Testis (tissue), 3 donors: ENCODE measurements around the gene RPL18. TPM values are rescaled to one million over a fixed set of nuclear protein-coding genes. Genes with fewer than 3 reads are reported as not detected.
A peak's percentile ranks its signal among the peaks of the same experiment; 100 is the strongest.

Experiments used
- DNase-seq: peaks from one replicate; pipeline ENCODE4 v3.0.0-alpha.2; 2019
- H3K27ac ChIP-seq, 2 donors: fragments of 200-600 bp; sonication (generic); one replicate each; pipeline ENCODE4 v1.5.1; 2019
- H3K27me3 ChIP-seq: fragments of 200-600 bp; sonication (generic); one replicate; pipeline ENCODE4 v1.5.1; 2019
- H3K36me3 ChIP-seq: fragments of 200-600 bp; sonication (generic); one replicate; pipeline ENCODE4 v1.5.1; 2017; ENCODE audit warnings: low read depth; ENCODE audit errors: missing control alignments
- H3K4me1 ChIP-seq: fragments of 200-600 bp; sonication (generic); one replicate; pipeline ENCODE4 v1.5.1; 2019
- H3K4me3 ChIP-seq, 2 donors: fragments of 200-600 bp; sonication (generic); one replicate each; pipeline ENCODE4 v1.5.1; 2017 to 2019
- H3K9me3 ChIP-seq: fragments of 200-600 bp; sonication (generic); one replicate; pipeline ENCODE4 v1.5.1; 2017
- CTCF ChIP-seq, 3 experiments: fragments of 450-650 bp in 2 of 3; fragments of 200-600 bp in 1 of 3; sonication (generic) in 1 of 3; IDR thresholded peaks; one replicate each; pipeline ENCODE4 v1.5.1; 2016 to 2019; ENCODE audit warnings: antibody characterized with exemption in 3 of 3, mild to moderate bottlenecking in 2 of 3, moderate library complexity in 1 of 3
- POLR2A ChIP-seq: fragments of 450-650 bp; IDR thresholded peaks from one replicate; pipeline ENCODE4 v1.6.1; 2017; ENCODE audit warnings: antibody characterized with exemption, mild to moderate bottlenecking, moderate library complexity
- WGBS, 2 donors: methylation state at CpG; one replicate each; pipeline ENCODE4 v1.1.5; 2018; 5-methylcytosine and 5-hydroxymethylcytosine counted together
- intact Hi-C: fragments of 100-400 bp; cut with DNase I; formaldehyde crosslinking; loops from one replicate; pipeline ENCODE4 v1.15.1; 2023; ENCODE audit warnings: low total_unique reads
- polyA plus RNA-seq: library from polyadenylated mRNA; stranded (reverse); fragments of 350-450 nt; fragmentation: Illumina TruSeq; extraction: RNeasy Lipid Tissue Mini Kit (QIAGEN cat#74804); gene quantifications from one replicate; pipeline ENCODE4 v1.2.3, GENCODE V29; 2014; ENCODE audit warnings: low read depth, low replicate concordance; ENCODE audit not compliant: insufficient read depth
- total RNA-seq, 2 donors: library from RNA; depleted of rRNA; stranded (reverse); fragments of >200 nt; gene quantifications; one replicate each; pipeline ENCODE4 v1.2.3, GENCODE V29; 2016

Gene RPL18
- total and polyA plus RNA-seq, 3 donors from 2014 or later, result 1,047 to 1,537 (median 1,050) TPM

DNA sequence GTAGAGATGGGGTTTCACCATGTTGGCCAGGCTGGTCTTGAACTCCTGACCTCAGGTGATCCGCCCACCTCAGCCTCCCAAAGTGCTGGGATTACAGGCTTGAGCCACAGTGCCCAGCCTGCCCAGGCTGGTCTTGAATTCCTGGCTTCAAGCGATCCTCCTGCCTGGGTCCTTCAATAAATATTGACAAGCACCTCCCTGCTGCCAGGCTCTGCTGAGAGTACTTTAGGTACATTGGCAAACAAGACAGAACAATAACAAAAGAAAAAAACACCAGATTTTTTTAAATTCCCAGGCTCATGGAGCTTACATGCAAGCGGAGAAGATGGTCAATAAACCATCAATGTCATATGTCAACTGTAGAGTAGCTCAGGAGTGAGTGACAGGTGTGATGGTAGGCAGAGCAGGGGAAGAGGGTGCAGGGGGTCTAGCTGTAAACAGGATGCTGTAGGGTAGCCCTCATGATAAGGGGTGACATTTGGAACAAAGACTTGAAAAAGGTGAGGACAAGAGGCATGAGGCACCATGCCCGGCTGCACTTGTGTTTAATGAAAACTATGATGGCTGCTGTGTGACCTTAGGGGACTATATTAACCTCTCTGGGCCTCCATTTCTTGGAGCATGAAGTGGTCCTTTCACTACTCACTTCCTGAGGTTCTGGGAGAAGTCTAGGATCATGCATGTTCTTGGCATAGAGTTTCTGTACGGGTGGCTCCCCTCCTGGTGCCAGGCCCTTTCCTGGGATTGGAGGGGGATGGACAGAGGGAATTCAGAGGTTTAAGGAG, 47.4 kb downstream of the RPL18 start:
- WGBS, 2 donors, result 59 to 74% methylated on average over 5 of the region's 5 CpGs
- intact Hi-C loops, result no loop called here
- Histone ChIP-seq H3K27ac (no peak overlapping the region), H3K9me3 (no peaks in the 10 kb centered on the region), H3K36me3 (no peaks in the 10 kb centered on the region), H3K27me3 (no peaks in the 10 kb centered on the region), H3K4me3 (no peak overlapping the region), H3K4me1 (peaks cover 5% of the 10 kb centered on the region)
- no peak for DNase-seq
- no peak for TF ChIP-seq CTCF (IDR thresholded peaks at IDR 0.05)
- no peak for TF ChIP-seq POLR2A

GRCh38 chr19:48569814-48570213, 49.2 kb downstream of the RPL18 start:
- H3K9me3 ChIP-seq, result no peaks in the 10 kb centered on the region
- no peak overlapping the region for H3K4me3 ChIP-seq
- no peak overlapping the region for H3K27ac ChIP-seq
- H3K27me3 ChIP-seq, result no peaks in the 10 kb centered on the region
- intact Hi-C loops, result no loop called here
- 62 to 63% methylated on average over 11 of the region's 11 CpGs for WGBS, 2 donors
- no peak for TF ChIP-seq CTCF (IDR thresholded peaks at IDR 0.05)
- no peak for TF ChIP-seq POLR2A
- DNase-seq, result no peak
- peaks cover 5% of the 10 kb centered on the region for H3K4me1 ChIP-seq
- H3K36me3 ChIP-seq, result no peaks in the 10 kb centered on the region

DNA sequence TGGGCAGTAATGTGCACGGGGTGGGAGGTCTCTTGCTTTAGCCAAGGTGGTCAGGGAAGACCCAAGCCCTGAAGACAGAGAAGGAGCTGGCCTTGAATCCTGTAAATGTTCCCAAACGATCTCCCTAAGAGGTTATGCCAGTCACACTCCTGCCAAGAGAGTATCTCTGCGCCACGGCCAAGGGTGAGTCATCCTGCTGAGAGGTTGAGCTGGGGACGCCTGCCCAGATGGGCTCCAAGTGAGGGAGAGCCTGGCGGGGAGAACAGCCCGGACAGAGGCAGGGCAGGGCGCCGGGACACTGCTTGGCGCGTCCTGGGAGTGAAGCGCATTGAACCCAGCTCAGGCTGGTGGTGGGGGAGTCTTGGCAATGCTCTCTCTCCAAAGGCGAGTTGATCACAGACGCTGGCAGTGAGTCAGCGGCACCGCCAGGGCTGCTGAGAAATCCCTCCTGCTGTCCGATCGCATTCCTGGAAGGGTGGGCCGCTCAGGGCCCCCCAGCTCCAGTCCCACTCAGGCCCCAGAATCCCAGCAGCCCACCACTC, 50.6 kb downstream of the RPL18 start:
- 17 to 26% methylated on average over 19 of the region's 19 CpGs for WGBS, 2 donors

More for the DNA sequence above, 50.6 kb downstream of the RPL18 start:
- intact Hi-C loops, result no loop called here
- peak; percentile 90 for DNase-seq
- TF ChIP-seq POLR2A, result no peak
- TF ChIP-seq CTCF (IDR thresholded peaks at IDR 0.05), result no peak
- H3K27ac ChIP-seq, result no peak overlapping the region
- H3K9me3 ChIP-seq, result no peaks in the 10 kb centered on the region
- peaks cover 5% of the 10 kb centered on the region for H3K4me1 ChIP-seq
- no peak overlapping the region for H3K4me3 ChIP-seq
- no peaks in the 10 kb centered on the region for H3K27me3 ChIP-seq
- no peaks in the 10 kb centered on the region for H3K36me3 ChIP-seq

Other genes starting within 250 kb of the RPL18 start
- 100 to 1,000 TPM; 149 to 155 TPM for gene KDELR1, start 227.6 kb downstream of the RPL18 start, total RNA-seq
- 187 TPM for gene KDELR1, start 227.6 kb downstream of the RPL18 start, polyA plus RNA-seq
- 1 to 10 TPM; 2.4 to 2.7 TPM for gene GRIN2D, start 225.5 kb downstream of the RPL18 start, total RNA-seq
- 1.4 TPM for gene GRIN2D, start 225.5 kb downstream of the RPL18 start, polyA plus RNA-seq
- gene GRWD1, start 173.2 kb downstream of the RPL18 start, total RNA-seq, result 10 to 100 TPM; 32.8 to 35.2 TPM
- 17.8 TPM for gene GRWD1, start 173.2 kb downstream of the RPL18 start, polyA plus RNA-seq
- 1 to 10 TPM; 1.6 to 2.2 TPM for gene KCNJ14, start 163.6 kb downstream of the RPL18 start, total RNA-seq
- 0.66 TPM for gene KCNJ14, start 163.6 kb downstream of the RPL18 start, polyA plus RNA-seq
- gene CYTH2, start 149.8 kb downstream of the RPL18 start, total RNA-seq, result 100 to 1,000 TPM in 1 of 2 donors, 10 to 100 TPM in 1; 92.7 to 123 TPM
- gene CYTH2, start 149.8 kb downstream of the RPL18 start, polyA plus RNA-seq, result 132 TPM
- gene LMTK3, start 107.3 kb downstream of the RPL18 start, total RNA-seq, result 1 to 10 TPM in 1 of 2 donors, under 1 TPM in 1; 0.62 to 1.7 TPM
- gene LMTK3, start 107.3 kb downstream of the RPL18 start, polyA plus RNA-seq, result 0.96 TPM
- gene SULT2B1, start 67.0 kb downstream of the RPL18 start, total RNA-seq, result 1 to 10 TPM; 1.1 to 1.4 TPM
- 1.0 TPM for gene SULT2B1, start 67.0 kb downstream of the RPL18 start, polyA plus RNA-seq
- 100 to 1,000 TPM in 1 of 2 donors, 10 to 100 TPM in 1; 72.6 to 147 TPM for gene SPACA4, start 12.4 kb downstream of the RPL18 start, total RNA-seq
- 145 TPM for gene SPACA4, start 12.4 kb downstream of the RPL18 start, polyA plus RNA-seq
- 1 to 10 TPM in 1 of 2 donors, under 1 TPM in 1; 0.99 to 1.6 TPM for gene FAM83E, start 4.1 kb downstream of the RPL18 start, total RNA-seq
- 2.2 TPM for gene FAM83E, start 4.1 kb downstream of the RPL18 start, polyA plus RNA-seq
- 10 to 100 TPM; 31.2 to 43.1 TPM for gene SPHK2, start 328 bp upstream of the RPL18 start, total RNA-seq
- gene SPHK2, start 328 bp upstream of the RPL18 start, polyA plus RNA-seq, result 47.6 TPM
- 10 to 100 TPM; 48.9 to 51.0 TPM for gene DBP, start 18.2 kb upstream of the RPL18 start, total RNA-seq
- 30.4 TPM for gene DBP, start 18.2 kb upstream of the RPL18 start, polyA plus RNA-seq
- 1 to 10 TPM; 6.3 to 6.8 TPM for gene CA11, start 27.0 kb upstream of the RPL18 start, total RNA-seq
- gene CA11, start 27.0 kb upstream of the RPL18 start, polyA plus RNA-seq, result 20.0 TPM
- 1 to 10 TPM; 1.6 to 4.3 TPM for gene NTN5, start 53.8 kb upstream of the RPL18 start, total RNA-seq
- 0.87 TPM for gene NTN5, start 53.8 kb upstream of the RPL18 start, polyA plus RNA-seq
- under 1 TPM; 0.12 to 0.47 TPM for gene FUT2, start 76.8 kb upstream of the RPL18 start, total RNA-seq
- gene FUT2, start 76.8 kb upstream of the RPL18 start, polyA plus RNA-seq, result 0.20 TPM
- 10 to 100 TPM; 21.8 TPM for gene MAMSTR, start 100.5 kb upstream of the RPL18 start, total RNA-seq
- gene MAMSTR, start 100.5 kb upstream of the RPL18 start, polyA plus RNA-seq, result 15.0 TPM
- gene RASIP1, start 121.4 kb upstream of the RPL18 start, total RNA-seq, result 10 to 100 TPM; 11.2 to 21.4 TPM
- gene RASIP1, start 121.4 kb upstream of the RPL18 start, polyA plus RNA-seq, result 8.8 TPM
- gene IZUMO1, start 127.7 kb upstream of the RPL18 start, total RNA-seq, result 10 to 100 TPM; 10.5 to 28.9 TPM
- gene IZUMO1, start 127.7 kb upstream of the RPL18 start, polyA plus RNA-seq, result 32.8 TPM
- 1 to 10 TPM; 2.0 to 3.6 TPM for gene FUT1, start 133.5 kb upstream of the RPL18 start, total RNA-seq
- 5.1 TPM for gene FUT1, start 133.5 kb upstream of the RPL18 start, polyA plus RNA-seq
- gene FGF21, start 136.3 kb upstream of the RPL18 start, total RNA-seq, result not detected
- not detected for gene FGF21, start 136.3 kb upstream of the RPL18 start, polyA plus RNA-seq
- 10 to 100 TPM; 58.5 to 67.4 TPM for gene BCAT2, start 191.9 kb upstream of the RPL18 start, total RNA-seq
- 38.0 TPM for gene BCAT2, start 191.9 kb upstream of the RPL18 start, polyA plus RNA-seq
- 10 to 100 TPM in 1 of 2 donors, 1 to 10 TPM in 1; 5.6 to 11.9 TPM for gene HSD17B14, start 217.3 kb upstream of the RPL18 start, total RNA-seq
- gene HSD17B14, start 217.3 kb upstream of the RPL18 start, polyA plus RNA-seq, result 8.8 TPM
- gene PLEKHA4, start 249.4 kb upstream of the RPL18 start, total RNA-seq, result 10 to 100 TPM; 12.8 to 22.3 TPM
- gene PLEKHA4, start 249.4 kb upstream of the RPL18 start, polyA plus RNA-seq, result 19.9 TPM